Thyroid gland (tissue), 4 donors: ENCODE results near the gene ATF1. TPM values are rescaled to one million over a fixed set of nuclear protein-coding genes. Genes with fewer than 3 reads are reported as not detected.

Experiments used
- DNase-seq, 2 donors: peaks; one replicate each; pipeline ENCODE4 v3.0.0-alpha.2; 2019
- H3K27ac ChIP-seq, 3 donors: fragments of 200-600 bp; sonication (generic); 1 replicate in 2 of 3; 2 replicates in 1 of 3; pipeline ENCODE4 v1.5.1; 2016 to 2019; ENCODE audit warnings: mild to moderate bottlenecking in 1 of 3, moderate library complexity in 1 of 3
- H3K27me3 ChIP-seq: fragments of 200-600 bp; sonication (generic); one replicate; pipeline ENCODE4 v1.5.1; 2019
- H3K36me3 ChIP-seq, 2 donors: fragments of 200-600 bp; sonication (generic); one replicate each; pipeline ENCODE4 v1.5.1; 2016 to 2019
- H3K4me1 ChIP-seq, 2 donors: fragments of 200-600 bp; sonication (generic); one replicate each; pipeline ENCODE4 v1.5.1; 2017 to 2019
- H3K4me3 ChIP-seq, 3 donors: fragments of 200-600 bp; sonication (generic); replicated peaks in 1 of 3; 1 replicate in 2 of 3; 2 replicates in 1 of 3; pipeline ENCODE4 v1.5.1; 2016; ENCODE audit warnings: mild to moderate bottlenecking in 1 of 3
- H3K9me3 ChIP-seq: fragments of 200-600 bp; sonication (generic); one replicate; pipeline ENCODE4 v1.5.1; 2017
- POLR2A ChIP-seq, 2 donors: fragments of 450-650 bp; IDR thresholded peaks; one replicate each; pipeline ENCODE4 v1.6.1; 2017; ENCODE audit warnings: antibody characterized with exemption in 2 of 2, mild to moderate bottlenecking in 2 of 2, moderate library complexity in 1 of 2
- WGBS, 2 donors: methylation state at CpG; one replicate each; pipeline ENCODE4 v1.1.5; 2017; 5-methylcytosine and 5-hydroxymethylcytosine counted together
- intact Hi-C: fragments of 100-400 bp; cut with DNase I; formaldehyde crosslinking; loops from one replicate; pipeline ENCODE4 v1.15.1; 2023
- total RNA-seq, 4 donors: library from RNA; depleted of rRNA; stranded (reverse); fragments of >200 nt; gene quantifications; one replicate each; pipeline ENCODE4 v1.2.3, GENCODE V29; 2016
- TF ChIP-seq, protein P1 (sequence below), 6 experiments: fragments of 200-600 bp in 3 of 6; fragments of 450-650 bp in 3 of 6; sonication (generic) in 3 of 6; IDR thresholded peaks; one replicate each; pipeline ENCODE4 v1.5.1; 2016 to 2019; ENCODE audit warnings: antibody characterized with exemption in 6 of 6, mild to moderate bottlenecking in 2 of 6, inconsistent platforms in 1 of 6, moderate library complexity in 1 of 6

The ATF1 gene
- total RNA-seq, 4 donors from 2014 or later = 19.4 to 37.0 (median 25.5) TPM

GRCh38 chr12:50772877-50773276, 9.0 kb downstream of the ATF1 start:
- no peak for TF ChIP-seq POLR2A (IDR thresholded peaks at IDR 0.05)
- TF ChIP-seq, protein P1, sequence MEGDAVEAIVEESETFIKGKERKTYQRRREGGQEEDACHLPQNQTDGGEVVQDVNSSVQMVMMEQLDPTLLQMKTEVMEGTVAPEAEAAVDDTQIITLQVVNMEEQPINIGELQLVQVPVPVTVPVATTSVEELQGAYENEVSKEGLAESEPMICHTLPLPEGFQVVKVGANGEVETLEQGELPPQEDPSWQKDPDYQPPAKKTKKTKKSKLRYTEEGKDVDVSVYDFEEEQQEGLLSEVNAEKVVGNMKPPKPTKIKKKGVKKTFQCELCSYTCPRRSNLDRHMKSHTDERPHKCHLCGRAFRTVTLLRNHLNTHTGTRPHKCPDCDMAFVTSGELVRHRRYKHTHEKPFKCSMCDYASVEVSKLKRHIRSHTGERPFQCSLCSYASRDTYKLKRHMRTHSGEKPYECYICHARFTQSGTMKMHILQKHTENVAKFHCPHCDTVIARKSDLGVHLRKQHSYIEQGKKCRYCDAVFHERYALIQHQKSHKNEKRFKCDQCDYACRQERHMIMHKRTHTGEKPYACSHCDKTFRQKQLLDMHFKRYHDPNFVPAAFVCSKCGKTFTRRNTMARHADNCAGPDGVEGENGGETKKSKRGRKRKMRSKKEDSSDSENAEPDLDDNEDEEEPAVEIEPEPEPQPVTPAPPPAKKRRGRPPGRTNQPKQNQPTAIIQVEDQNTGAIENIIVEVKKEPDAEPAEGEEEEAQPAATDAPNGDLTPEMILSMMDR (IDR thresholded peaks at IDR 0.05) = no peak
- no peak overlapping the region for H3K4me3 ChIP-seq
- intact Hi-C loops = no loop called here
- no peaks in the 10 kb centered on the region for H3K9me3 ChIP-seq
- WGBS, 2 donors = 100% methylated on average over 2 of the region's 2 CpGs
- no peaks in the 10 kb centered on the region for H3K27me3 ChIP-seq
- peaks cover 0 to 5% of the 10 kb centered on the region in 2 donors for H3K4me1 ChIP-seq
- H3K27ac ChIP-seq = no peak overlapping the region
- H3K36me3 ChIP-seq = no peaks in the 10 kb centered on the region
- no peak for DNase-seq

GRCh38 chr12:50775251-50775650, 11.3 kb downstream of the ATF1 start:
- H3K27ac ChIP-seq = no peak overlapping the region

GRCh38 chr12:50776749-50777728, 13.1 kb downstream of the ATF1 start:
- 93% methylated on average over 9 of the region's 9 CpGs for WGBS, 2 donors
- TF ChIP-seq POLR2A (IDR thresholded peaks at IDR 0.05) = no peak

More at GRCh38 chr12:50775251-50775650, 11.3 kb downstream of the ATF1 start:
- no peak for DNase-seq
- no peak overlapping the region for H3K4me3 ChIP-seq
- no peaks in the 10 kb centered on the region for H3K27me3 ChIP-seq
- 95 to 98% methylated on average over 2 of the region's 2 CpGs for WGBS, 2 donors
- TF ChIP-seq, protein P1 (IDR thresholded peaks at IDR 0.05) = no peak
- TF ChIP-seq POLR2A (IDR thresholded peaks at IDR 0.05) = no peak
- no peaks in the 10 kb centered on the region for H3K36me3 ChIP-seq
- intact Hi-C loops = no loop called here
- H3K9me3 ChIP-seq = no peaks in the 10 kb centered on the region
- no peaks in the 10 kb centered on the region for H3K4me1 ChIP-seq

GRCh38 chr12:50778663-50779590, 15.0 kb downstream of the ATF1 start:
- peaks cover 0 to 3% of the 10 kb centered on the region in 2 donors for H3K36me3 ChIP-seq
- no peaks in the 10 kb centered on the region for H3K4me1 ChIP-seq
- 94 to 98% methylated on average over 8 of the region's 8 CpGs for WGBS, 2 donors
- intact Hi-C loops = no loop called here
- no peaks in the 10 kb centered on the region for H3K27me3 ChIP-seq
- no peak overlapping the region for H3K4me3 ChIP-seq
- no peak overlapping the region for H3K27ac ChIP-seq
- no peak for DNase-seq
- TF ChIP-seq POLR2A (IDR thresholded peaks at IDR 0.05) = no peak
- TF ChIP-seq, protein P1 (IDR thresholded peaks at IDR 0.05) = no peak
- H3K9me3 ChIP-seq = no peaks in the 10 kb centered on the region

More at GRCh38 chr12:50776749-50777728, 13.1 kb downstream of the ATF1 start:
- intact Hi-C loops = no loop called here
- Histone ChIP-seq H3K36me3 (peaks cover 0 to 3% of the 10 kb centered on the region in 2 donors), H3K4me1 (no peaks in the 10 kb centered on the region), H3K4me3 (no peak overlapping the region), H3K27me3 (no peaks in the 10 kb centered on the region), H3K27ac (no peak overlapping the region), H3K9me3 (no peaks in the 10 kb centered on the region)
- no peak for DNase-seq

DNA sequence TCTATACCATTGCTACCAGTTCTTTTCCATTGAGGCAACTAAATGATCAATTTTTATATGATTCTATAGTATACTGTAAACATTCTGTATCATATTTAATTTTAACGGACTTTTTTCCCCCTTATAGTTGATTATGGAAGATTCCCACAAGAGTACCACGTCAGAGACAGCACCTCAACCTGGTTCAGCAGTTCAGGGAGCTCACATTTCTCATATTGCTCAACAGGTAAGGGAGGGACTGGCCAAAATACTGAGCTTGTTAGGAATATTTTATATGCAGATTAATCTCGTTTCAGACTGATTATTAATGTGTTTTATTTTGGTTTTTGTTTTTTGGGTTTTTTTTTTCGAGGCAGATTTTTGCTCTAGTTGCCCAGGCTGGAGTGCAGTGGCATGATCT, 16.1 kb downstream of the ATF1 start:
- no peaks in the 10 kb centered on the region for H3K27me3 ChIP-seq
- peaks cover 0 to 3% of the 10 kb centered on the region in 2 donors for H3K36me3 ChIP-seq
- WGBS, 2 donors = 95 to 96% methylated on average over 4 of the region's 4 CpGs

More for the DNA sequence above, 16.1 kb downstream of the ATF1 start:
- H3K9me3 ChIP-seq = no peaks in the 10 kb centered on the region
- no peak for DNase-seq
- TF ChIP-seq, protein P1 (IDR thresholded peaks at IDR 0.05) = no peak
- no peak for TF ChIP-seq POLR2A (IDR thresholded peaks at IDR 0.05)
- H3K4me1 ChIP-seq = no peaks in the 10 kb centered on the region
- no peak overlapping the region for H3K27ac ChIP-seq
- intact Hi-C loops = no loop called here
- H3K4me3 ChIP-seq = no peak overlapping the region
